Measurements from ENCODE around the gene RNF213.

RNF213 gene

GRCh38 chr17:80414508-80414802 is 153.8 kb downstream of the RNF213 start:
- peak overlapping the region; percentile 93 for H3K4me3 ChIP-seq (ENCODE audit: low read depth, low read length)
- H3K4me2 ChIP-seq (ENCODE audit: low read length): peak overlapping the region; percentile 100
- no peak overlapping the region for H4K12ac ChIP-seq (ENCODE audit: low read depth, low read length)
- H3K9ac ChIP-seq (ENCODE audit: low read length): peak overlapping the region; percentile 80
- peaks cover 5 to 9% of the 10 kb centered on the region in 2 experiments for H3K4me1 ChIP-seq (ENCODE audit: control insufficient read depth in 1 of 2, insufficient read depth in 2 of 2, low read length in 2 of 2)
- H3K4ac ChIP-seq (ENCODE audit: low read depth, low read length): no peak overlapping the region
- WGBS (ENCODE audit: extremely low coverage, insufficient coverage, insufficient read length): no CpG with 5 or more reads among the region's 15 CpGs
- no peak overlapping the region for H2BK5ac ChIP-seq (ENCODE audit: low read depth, low read length, poor library complexity)
- DNase-seq: no peak
- H3K27me3 ChIP-seq (ENCODE audit: insufficient read depth, low read length): no peaks in the 10 kb centered on the region
- H4K8ac ChIP-seq (ENCODE audit: low read depth, low read length): peak overlapping the region; percentile 13
- H3K23ac ChIP-seq (ENCODE audit: low read length): no peak overlapping the region
- no peak overlapping the region for H2BK12ac ChIP-seq (ENCODE audit: low read length)
- H3K14ac ChIP-seq (ENCODE audit: low read length): no peak overlapping the region
- H4K91ac ChIP-seq (ENCODE audit: low read depth, low read length): no peak overlapping the region
- no peak overlapping the region for H3K18ac ChIP-seq (ENCODE audit: low read length)
- H3K36me3 ChIP-seq (ENCODE audit: control insufficient read depth in 1 of 2, insufficient read depth in 2 of 2, low read length in 2 of 2): peaks cover 10 to 16% of the 10 kb centered on the region in 2 experiments
- H3K27ac ChIP-seq (ENCODE audit: low read depth, low read length): no peak overlapping the region
- H3K9me3 ChIP-seq (ENCODE audit: insufficient read depth, low read depth, low read length): no peaks in the 10 kb centered on the region
- H3K79me2 ChIP-seq (ENCODE audit: control insufficient read depth, insufficient read depth, low read length, poor library complexity): peaks cover 6% of the 10 kb centered on the region
- peak overlapping the region; percentile 56 for H2AFZ ChIP-seq (ENCODE audit: insufficient read depth, low read length, poor library complexity)
- H2AK5ac ChIP-seq (ENCODE audit: low read length): no peak overlapping the region
- no peak overlapping the region for H2BK120ac ChIP-seq (ENCODE audit: insufficient read depth, low read length, poor library complexity)
- H3K79me1 ChIP-seq (ENCODE audit: low read length): peaks cover 8% of the 10 kb centered on the region

- H4K12ac ChIP-seq (ENCODE audit: low read depth, low read length): peak within 1 kb of the TSS; percentile 81
- H3K27ac ChIP-seq (ENCODE audit: low read depth, low read length): peak within 1 kb of the TSS; percentile 93
- H3K4me1 ChIP-seq (ENCODE audit: control insufficient read depth in 1 of 2, insufficient read depth in 2 of 2, low read length in 2 of 2): peaks cover 5 to 9% of the 10 kb centered on the region in 2 experiments
- peak; percentile 88 to 98 for DNase-seq
- H2AFZ ChIP-seq (ENCODE audit: insufficient read depth, low read length, poor library complexity): peak within 1 kb of the TSS; percentile 67
- peak within 1 kb of the TSS; percentile 94 for H4K8ac ChIP-seq (ENCODE audit: low read depth, low read length)
- H3K4me3 ChIP-seq (ENCODE audit: low read depth, low read length): peak within 1 kb of the TSS; percentile 93
- H3K14ac ChIP-seq (ENCODE audit: low read length): peak within 1 kb of the TSS; percentile 94
- H3K79me2 ChIP-seq (ENCODE audit: control insufficient read depth, insufficient read depth, low read length, poor library complexity): peaks cover 6% of the 10 kb centered on the region
- H3K79me1 ChIP-seq (ENCODE audit: low read length): peaks cover 8% of the 10 kb centered on the region
- H4K91ac ChIP-seq (ENCODE audit: low read depth, low read length): peak within 1 kb of the TSS; percentile 87
- H3K4me2 ChIP-seq (ENCODE audit: low read length): peak within 1 kb of the TSS; percentile 100
- peak within 1 kb of the TSS; percentile 91 for H3K9ac ChIP-seq (ENCODE audit: low read length)
- H3K9me3 ChIP-seq (ENCODE audit: insufficient read depth, low read depth, low read length): no peaks in the 10 kb centered on the region
- H3K27me3 ChIP-seq (ENCODE audit: insufficient read depth, low read length): no peaks in the 10 kb centered on the region
- H2AK5ac ChIP-seq (ENCODE audit: low read length): peak within 1 kb of the TSS; percentile 40
- H3K4ac ChIP-seq (ENCODE audit: low read depth, low read length): peak within 1 kb of the TSS; percentile 72
- H3K36me3 ChIP-seq (ENCODE audit: control insufficient read depth in 1 of 2, insufficient read depth in 2 of 2, low read length in 2 of 2): peaks cover 11 to 21% of the 10 kb centered on the region in 2 experiments
- H2BK5ac ChIP-seq (ENCODE audit: low read depth, low read length, poor library complexity): peak within 1 kb of the TSS; percentile 90
- no peak within 1 kb of the TSS for H3K23ac ChIP-seq (ENCODE audit: low read length)
- peak within 1 kb of the TSS; percentile 89 for H2BK120ac ChIP-seq (ENCODE audit: insufficient read depth, low read length, poor library complexity)
- peak within 1 kb of the TSS; percentile 71 for H3K18ac ChIP-seq (ENCODE audit: low read length)
- no peak within 1 kb of the TSS for H2BK12ac ChIP-seq (ENCODE audit: low read length)
- no CpG with 5 or more reads among the region's 97 CpGs for WGBS (ENCODE audit: extremely low coverage, insufficient coverage, insufficient read length)
These were observed 154.4 kb downstream of the RNF213 start, which contains the start of gene ENDOV for GRCh38 chr17:80414803-80415625. Gene ENDOV (plus strand): TSS chr17:80415167. CDS start chr17:80415195, 28 bp downstream.

GRCh38 chr17:80415626-80416137 is 155.0 kb downstream of the RNF213 start:
- Histone ChIP-seq H4K91ac (ENCODE audit: low read depth, low read length) (peak overlapping the region; percentile 33), H2BK12ac (ENCODE audit: low read length) (no peak overlapping the region), H2BK120ac (ENCODE audit: insufficient read depth, low read length, poor library complexity) (peak overlapping the region; percentile 9), H3K79me2 (ENCODE audit: control insufficient read depth, insufficient read depth, low read length, poor library complexity) (peaks cover 6% of the 10 kb centered on the region), H3K14ac (ENCODE audit: low read length) (peak overlapping the region; percentile 45), H3K9me3 (ENCODE audit: insufficient read depth, low read depth, low read length) (no peaks in the 10 kb centered on the region), H3K27me3 (ENCODE audit: insufficient read depth, low read length) (no peaks in the 10 kb centered on the region), H2BK5ac (ENCODE audit: low read depth, low read length, poor library complexity) (peak overlapping the region; percentile 18), H3K27ac (ENCODE audit: low read depth, low read length) (peak overlapping the region; percentile 5), H3K36me3 (ENCODE audit: control insufficient read depth in 1 of 2, insufficient read depth in 2 of 2, low read length in 2 of 2) (peaks cover 11 to 23% of the 10 kb centered on the region in 2 experiments), H2AK5ac (ENCODE audit: low read length) (peak overlapping the region; percentile 40), H2AFZ (ENCODE audit: insufficient read depth, low read length, poor library complexity) (peak overlapping the region; percentile 46), H3K79me1 (ENCODE audit: low read length) (peaks cover 8% of the 10 kb centered on the region), H3K4me2 (ENCODE audit: low read length) (peak overlapping the region; percentile 100), H3K4me3 (ENCODE audit: low read depth, low read length) (peak overlapping the region; percentile 93), H3K23ac (ENCODE audit: low read length) (no peak overlapping the region), H3K4me1 (ENCODE audit: control insufficient read depth in 1 of 2, insufficient read depth in 2 of 2, low read length in 2 of 2) (peaks cover 5 to 9% of the 10 kb centered on the region in 2 experiments), H3K4ac (ENCODE audit: low read depth, low read length) (peak overlapping the region; percentile 21), H3K18ac (ENCODE audit: low read length) (peak overlapping the region; percentile 13), H4K12ac (ENCODE audit: low read depth, low read length) (peak overlapping the region; percentile 31), H4K8ac (ENCODE audit: low read depth, low read length) (peak overlapping the region; percentile 94), H3K9ac (ENCODE audit: low read length) (peak overlapping the region; percentile 91)
- no peak for DNase-seq
- WGBS (ENCODE audit: extremely low coverage, insufficient coverage, insufficient read length): no CpG with 5 or more reads among the region's 39 CpGs

GRCh38 chr17:80416260-80416939 is 155.7 kb downstream of the RNF213 start:
- no peak overlapping the region for H2BK5ac ChIP-seq (ENCODE audit: low read depth, low read length, poor library complexity)
- peaks cover 5 to 9% of the 10 kb centered on the region in 2 experiments for H3K4me1 ChIP-seq (ENCODE audit: control insufficient read depth in 1 of 2, insufficient read depth in 2 of 2, low read length in 2 of 2)
- no peak overlapping the region for H3K23ac ChIP-seq (ENCODE audit: low read length)
- no peak overlapping the region for H2AK5ac ChIP-seq (ENCODE audit: low read length)
- H3K27me3 ChIP-seq (ENCODE audit: insufficient read depth, low read length): no peaks in the 10 kb centered on the region
- H3K9me3 ChIP-seq (ENCODE audit: insufficient read depth, low read depth, low read length): no peaks in the 10 kb centered on the region
- peaks cover 6% of the 10 kb centered on the region for H3K79me2 ChIP-seq (ENCODE audit: control insufficient read depth, insufficient read depth, low read length, poor library complexity)
- no peak overlapping the region for H2BK12ac ChIP-seq (ENCODE audit: low read length)
- H3K14ac ChIP-seq (ENCODE audit: low read length): no peak overlapping the region
- WGBS (ENCODE audit: extremely low coverage, insufficient coverage, insufficient read length): no CpG with 5 or more reads among the region's 7 CpGs
- H3K9ac ChIP-seq (ENCODE audit: low read length): no peak overlapping the region
- H3K4me2 ChIP-seq (ENCODE audit: low read length): peak overlapping the region; percentile 100
- DNase-seq: no peak
- no peak overlapping the region for H3K4ac ChIP-seq (ENCODE audit: low read depth, low read length)
- H4K12ac ChIP-seq (ENCODE audit: low read depth, low read length): no peak overlapping the region
- no peak overlapping the region for H4K8ac ChIP-seq (ENCODE audit: low read depth, low read length)
- H3K79me1 ChIP-seq (ENCODE audit: low read length): peaks cover 8% of the 10 kb centered on the region
- no peak overlapping the region for H2AFZ ChIP-seq (ENCODE audit: insufficient read depth, low read length, poor library complexity)
- no peak overlapping the region for H2BK120ac ChIP-seq (ENCODE audit: insufficient read depth, low read length, poor library complexity)
- no peak overlapping the region for H3K18ac ChIP-seq (ENCODE audit: low read length)
- H3K4me3 ChIP-seq (ENCODE audit: low read depth, low read length): no peak overlapping the region
- peaks cover 11 to 23% of the 10 kb centered on the region in 2 experiments for H3K36me3 ChIP-seq (ENCODE audit: control insufficient read depth in 1 of 2, insufficient read depth in 2 of 2, low read length in 2 of 2)
- H4K91ac ChIP-seq (ENCODE audit: low read depth, low read length): no peak overlapping the region
- H3K27ac ChIP-seq (ENCODE audit: low read depth, low read length): no peak overlapping the region
